HG03521 (cell line): ENCODE data around the gene EHBP1.

Experiments used
- ATAC-seq: cut with Tn5 transposase; IDR thresholded peaks from one replicate; pipeline ENCODE4 v1.9.1; 2021; ENCODE audit warnings: mild to moderate bottlenecking, moderate library complexity; ENCODE audit not compliant: unreplicated experiment

Gene EHBP1

DNA sequence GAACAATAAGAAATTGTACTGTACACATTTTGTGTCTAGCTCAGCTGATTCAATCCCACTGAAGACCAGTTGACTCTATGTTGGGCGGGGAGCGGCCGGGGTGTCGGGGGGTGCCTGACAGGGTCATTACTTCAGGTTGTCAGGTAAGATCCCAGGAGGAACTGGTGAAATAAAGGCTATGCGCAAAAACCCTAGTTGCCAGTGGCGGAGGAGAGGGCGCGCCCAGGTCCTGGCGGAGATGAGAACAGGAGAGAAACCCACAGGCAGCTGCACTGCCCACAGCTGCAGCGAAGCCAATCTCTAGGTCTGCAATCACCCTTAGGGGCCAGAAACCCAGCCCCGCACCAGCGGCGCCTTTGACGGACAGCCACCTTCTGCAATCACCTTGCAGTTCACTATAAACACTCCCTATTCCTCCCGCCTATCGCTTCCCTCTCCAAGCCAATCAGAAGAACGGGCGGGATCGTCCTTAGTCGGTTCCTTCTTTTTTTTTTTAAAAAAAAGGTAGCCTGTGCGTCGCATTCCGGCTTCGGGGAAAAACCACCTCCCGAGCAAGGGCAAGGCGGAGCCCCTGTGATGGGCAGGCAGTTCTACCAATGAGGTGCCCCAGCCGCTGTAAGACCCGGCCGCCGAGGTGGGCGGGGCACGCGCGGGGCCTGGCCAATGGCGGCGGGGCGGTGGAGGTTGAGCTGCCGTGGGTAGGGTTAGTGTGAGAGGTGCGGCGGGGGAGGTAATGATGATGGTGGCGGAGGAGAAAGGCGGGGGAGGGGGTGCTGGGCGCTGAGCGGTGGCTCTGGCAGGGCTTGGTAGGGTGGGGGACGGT lies at the start of gene EHBP1:
TSS of gene EHBP1 (plus strand) at position 707 of the 823 bp plus-strand sequence. CDS start 1,479 bp downstream, outside the sequence.
- peak; percentile 95 for ATAC-seq

DNA sequence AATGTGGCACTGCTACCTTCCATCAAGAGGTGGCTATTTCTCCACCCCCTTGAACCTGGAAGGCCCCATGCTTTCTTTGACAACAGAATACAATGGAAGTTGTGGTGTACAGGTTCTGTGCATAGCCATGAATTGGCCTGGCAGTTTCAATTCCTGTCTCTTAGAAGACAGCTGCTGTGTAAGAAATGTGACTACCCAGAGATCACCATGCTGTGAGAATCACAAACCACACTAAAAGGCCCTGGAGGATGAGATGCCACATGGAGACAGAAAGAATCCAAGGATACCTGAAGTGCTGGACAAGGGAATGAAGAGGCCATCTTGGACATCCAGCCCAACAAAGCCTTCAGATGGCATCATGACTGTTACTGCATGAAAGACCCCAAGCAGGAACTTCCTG lies 47.7 kb upstream of the EHBP1 start:
- ATAC-seq = no peak

DNA sequence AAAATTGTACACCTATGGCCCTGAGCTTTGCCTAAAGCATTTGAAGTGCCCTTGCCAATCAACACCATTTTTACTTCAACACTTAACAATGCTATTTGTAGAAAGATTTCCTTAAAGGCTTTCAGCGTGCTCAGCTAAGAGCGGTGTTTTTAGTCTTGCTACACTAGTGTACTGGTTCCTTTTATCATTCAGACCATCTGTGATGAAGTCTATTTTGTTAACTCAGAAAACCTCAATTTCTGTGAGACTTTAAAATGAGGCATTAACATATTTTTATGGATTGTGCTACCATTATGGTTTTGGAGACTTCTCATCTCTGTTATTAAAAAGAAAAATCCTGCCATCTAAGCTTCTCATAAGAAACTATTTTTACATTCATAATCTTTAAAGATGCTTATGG lies 46.6 kb upstream of the EHBP1 start:
- ATAC-seq = no peak

DNA sequence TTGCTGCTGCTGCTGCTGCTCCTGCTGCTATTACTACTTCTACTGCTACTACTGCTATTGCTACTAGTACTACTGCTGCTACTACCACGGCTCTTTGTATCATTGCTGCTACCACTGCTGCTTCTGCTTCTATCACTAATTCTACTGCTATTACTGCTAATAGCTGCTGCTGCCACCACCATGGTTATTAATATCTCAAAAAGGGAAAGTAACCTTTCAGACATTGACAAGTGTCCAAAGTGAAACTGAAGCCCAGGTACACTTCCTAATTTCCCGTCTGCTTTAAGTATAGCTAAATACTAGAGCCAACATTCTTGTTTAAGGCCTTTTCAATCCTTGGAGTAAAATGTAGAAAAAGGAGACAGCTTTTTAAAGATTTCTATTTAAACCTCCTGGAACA lies 45.4 kb upstream of the EHBP1 start:
- ATAC-seq = peak; percentile 78

DNA sequence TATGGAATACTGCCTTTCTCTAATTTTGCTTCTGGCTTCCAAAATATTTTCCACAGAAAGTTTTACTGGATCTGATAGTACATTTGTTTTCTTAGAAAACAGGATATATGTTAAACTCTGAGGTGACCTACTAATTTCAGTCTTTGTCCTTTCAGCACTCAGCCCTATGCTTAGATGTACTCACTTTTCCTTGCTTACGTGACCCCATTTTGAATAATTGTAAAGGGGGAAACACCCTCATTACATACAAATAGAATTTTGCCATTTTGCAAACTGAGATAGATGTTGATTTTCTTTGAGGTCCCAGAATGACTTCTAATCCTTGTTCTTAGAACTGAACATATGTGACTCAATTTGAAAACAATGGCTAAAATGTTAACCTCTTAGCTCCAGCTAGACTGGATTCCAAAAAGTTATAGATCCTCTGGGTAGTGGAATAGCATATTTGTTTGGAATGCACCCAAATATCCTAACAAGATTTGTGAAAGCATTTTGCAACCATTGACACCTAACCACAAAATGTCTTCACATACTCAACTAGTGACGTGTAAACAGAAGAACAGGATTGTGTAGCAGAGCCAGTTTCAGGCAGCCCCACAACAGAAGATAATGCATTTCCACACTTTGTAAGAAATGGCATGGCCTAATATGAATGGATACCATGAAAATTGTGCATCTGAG lies 44.8 kb upstream of the EHBP1 start:
- ATAC-seq = no peak

DNA sequence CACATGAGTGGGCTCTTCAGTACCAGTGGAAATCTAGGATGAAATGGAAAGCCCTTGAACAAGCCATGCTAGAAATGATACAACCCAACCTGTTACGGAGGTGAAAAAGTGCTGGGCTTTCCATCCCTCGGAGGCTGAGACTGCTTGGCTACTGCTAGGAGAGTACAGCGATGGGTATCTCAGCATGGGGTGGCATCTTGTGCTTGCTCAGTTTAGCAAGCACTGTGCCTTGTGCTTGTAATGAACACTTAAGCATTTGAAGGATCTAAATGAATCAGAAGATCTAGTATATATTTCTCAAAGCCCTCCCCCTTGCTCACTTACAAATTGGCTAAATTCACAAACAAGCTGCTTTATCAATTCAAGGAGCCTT lies 44.3 kb upstream of the EHBP1 start:
- no peak for ATAC-seq

DNA sequence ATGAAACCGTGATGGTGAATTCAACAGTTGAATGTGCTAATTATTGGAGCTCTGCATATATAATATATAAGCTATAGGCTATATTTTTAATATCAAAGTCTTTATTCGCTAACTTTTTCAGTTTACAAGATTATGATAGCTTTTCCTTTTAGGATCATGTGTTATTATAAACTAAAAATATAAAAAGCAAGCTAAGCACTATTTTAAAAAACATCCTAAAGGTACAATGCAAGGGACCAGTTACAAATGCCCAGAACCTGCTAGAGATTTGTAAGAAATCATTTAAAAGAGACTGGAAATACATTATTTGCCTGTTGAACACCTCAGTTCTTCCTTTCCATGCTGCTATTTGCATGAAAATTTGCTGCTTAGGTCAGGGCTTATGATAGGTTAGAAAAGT lies 43.4 kb upstream of the EHBP1 start:
- no peak for ATAC-seq

DNA sequence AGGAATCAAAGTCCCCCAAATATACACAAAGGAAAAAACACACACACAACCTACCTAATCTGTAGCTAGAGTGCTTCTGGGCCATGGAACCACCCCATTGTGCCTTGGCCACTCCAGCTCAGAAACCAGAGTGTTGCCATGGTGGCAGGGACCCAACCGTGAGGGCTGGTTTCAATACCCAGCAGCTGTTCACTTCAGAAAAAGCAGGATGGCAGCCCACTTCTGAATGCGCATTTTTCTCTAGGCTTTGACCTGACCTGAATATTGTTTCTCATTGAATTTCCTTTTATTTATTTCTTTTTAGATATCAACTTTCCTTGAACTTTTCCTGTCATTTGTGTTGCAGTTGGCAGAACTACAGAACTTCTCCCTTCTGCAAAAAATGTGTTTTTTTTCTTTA lies 43.0 kb upstream of the EHBP1 start:
- no peak for ATAC-seq

DNA sequence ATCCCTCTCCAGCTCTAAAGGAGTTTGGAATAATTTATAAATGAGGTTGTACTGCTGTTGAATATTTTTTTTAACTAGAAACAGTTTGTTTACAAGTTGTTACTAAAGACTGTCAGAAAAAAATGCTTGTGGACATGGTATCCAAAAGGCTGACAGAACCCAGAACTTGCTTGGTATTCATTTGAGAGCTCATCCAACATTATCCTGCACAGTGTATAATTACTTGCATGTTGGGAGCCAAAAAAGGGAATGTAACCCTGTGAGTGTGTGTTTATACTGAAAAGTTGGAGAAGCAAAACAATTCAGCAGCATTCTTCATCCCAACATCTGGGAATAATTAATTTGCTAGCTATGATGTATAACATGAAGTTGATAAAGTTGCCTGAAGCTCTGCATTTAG lies 42.1 kb upstream of the EHBP1 start:
- ATAC-seq = no peak

DNA sequence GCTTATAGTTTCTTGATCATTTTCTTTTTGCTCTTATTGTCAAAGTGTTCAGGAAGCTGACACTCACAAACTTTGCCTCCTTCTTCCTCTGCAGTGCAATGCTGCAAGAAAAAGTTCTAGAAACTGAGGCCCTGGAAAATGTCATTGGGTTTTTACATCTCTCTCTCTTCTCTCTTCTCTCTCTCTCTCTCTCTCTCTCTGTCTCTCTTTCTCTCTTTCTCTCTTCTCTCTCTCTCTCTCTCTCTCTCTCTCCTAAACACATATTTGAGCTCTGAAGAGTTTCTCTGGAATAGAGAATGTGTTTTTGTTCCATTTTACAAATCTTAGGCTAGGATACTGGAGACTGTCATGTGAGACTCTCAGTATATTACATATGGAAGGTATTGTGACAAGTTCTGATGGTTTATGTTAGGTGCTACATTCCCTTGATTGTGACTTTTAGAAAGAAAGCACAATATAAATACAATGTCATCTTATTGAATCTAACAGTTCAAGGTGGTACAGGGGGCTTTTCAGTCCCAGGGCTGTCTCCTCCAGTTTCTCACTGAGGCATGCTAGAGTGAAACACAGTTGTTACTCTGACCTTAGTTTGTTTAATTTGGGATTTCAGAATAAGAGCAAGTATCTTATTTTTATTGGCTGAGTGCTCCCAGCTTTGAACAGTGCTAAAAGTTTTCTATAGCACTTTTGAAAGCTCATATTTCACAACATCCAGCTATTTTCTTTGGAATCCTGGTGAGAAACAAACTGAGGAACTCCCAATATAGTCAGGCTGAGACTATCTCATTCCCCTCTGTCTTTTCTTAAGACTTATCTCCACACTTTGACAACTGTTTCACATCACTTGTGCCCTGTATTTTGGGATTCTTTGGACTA lies 41.4 kb upstream of the EHBP1 start:
- ATAC-seq = no peak

DNA sequence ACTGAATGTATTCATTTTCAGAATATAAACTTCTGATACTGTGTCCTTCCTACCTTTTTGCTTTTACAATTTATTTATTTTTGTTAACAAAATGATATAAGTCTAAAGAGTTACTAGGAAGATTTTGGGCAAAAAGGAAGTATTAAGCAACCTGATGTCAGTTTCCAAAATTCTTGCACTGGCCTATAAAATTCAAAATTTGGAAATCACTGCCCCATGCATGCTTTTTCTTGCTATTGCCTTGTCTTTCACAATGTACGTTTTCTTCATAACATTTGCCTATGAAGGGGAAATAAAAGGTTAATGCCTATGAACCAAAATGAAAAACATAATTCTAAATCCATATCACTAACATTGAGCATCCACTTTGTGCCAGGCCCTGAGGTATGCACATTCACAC lies 40.1 kb upstream of the EHBP1 start:
- no peak for ATAC-seq

DNA sequence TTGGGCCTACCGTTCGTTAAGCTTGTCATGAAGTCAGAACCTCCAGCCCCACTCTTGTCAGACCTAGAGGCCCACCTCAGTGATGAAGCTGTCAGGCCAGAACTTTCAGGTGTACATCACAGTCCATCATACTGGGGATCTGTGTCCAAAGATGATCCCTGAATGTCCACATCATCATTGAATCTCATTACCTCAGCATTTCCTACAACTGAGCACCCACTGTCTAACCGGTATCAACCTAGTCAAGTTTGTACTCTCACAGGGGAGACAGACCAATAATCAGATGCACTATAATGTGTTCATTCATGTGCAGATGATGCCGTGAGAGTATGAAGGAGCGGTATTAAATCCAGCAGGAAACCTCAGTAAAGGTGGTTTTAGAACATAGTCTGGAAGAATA lies 36.3 kb upstream of the EHBP1 start:
- ATAC-seq = no peak

DNA sequence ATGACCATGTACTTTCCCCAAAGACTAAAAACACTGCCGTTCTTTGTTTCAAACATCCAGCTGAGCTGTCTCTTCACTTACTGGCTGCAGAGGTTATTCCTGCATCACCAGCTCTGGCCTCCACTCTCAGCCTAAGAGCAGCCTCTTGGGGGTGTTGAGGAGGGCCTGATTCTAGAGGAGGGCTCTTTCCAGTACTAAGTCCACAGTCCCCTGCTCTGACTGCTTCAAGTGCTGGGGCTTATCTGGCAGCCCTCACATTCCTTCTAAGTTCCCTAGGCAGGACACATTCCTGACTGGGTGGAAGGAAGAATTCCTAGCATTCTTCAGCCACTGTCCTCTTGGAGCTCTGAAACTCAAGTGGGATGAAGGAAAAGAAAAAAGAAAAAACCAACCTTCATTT lies 32.9 kb upstream of the EHBP1 start:
- ATAC-seq = no peak

DNA sequence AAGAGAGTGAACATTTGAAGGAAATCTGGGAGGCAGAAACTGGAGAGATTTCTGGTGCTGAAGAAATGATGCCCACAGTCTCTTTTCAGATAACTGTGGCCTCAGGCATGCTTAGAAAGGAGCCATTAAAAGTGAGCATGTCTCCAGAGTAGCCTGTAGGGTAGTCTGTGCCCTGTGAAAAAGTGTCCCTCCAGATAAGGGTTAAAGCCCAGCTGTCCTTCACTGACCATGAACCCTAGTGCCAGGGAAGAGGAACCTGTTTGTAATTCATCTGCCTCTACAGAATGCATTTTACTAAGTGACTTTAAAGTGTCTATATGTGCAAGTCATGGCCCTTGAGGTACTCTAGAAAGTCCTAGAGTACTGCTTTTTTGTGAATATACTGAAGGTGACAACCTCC lies 30.5 kb upstream of the EHBP1 start:
- no peak for ATAC-seq

DNA sequence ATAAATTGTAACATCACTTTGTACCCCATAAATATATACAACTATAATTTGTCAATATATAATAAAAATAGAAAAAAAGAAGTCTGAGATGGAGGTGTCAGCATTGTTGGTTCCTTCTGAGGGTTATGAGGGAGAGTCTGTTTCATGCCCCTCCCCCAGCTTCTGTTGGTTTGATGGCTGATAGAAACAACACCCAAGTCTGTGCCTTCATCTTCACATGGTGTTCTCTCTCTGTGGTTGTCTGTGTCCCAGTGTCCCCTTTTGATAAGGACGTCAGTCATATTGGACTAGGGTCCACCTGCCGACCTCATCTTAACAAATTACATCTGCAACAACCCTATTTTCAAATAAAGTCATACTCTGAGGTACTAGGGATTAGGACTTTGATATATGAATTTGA lies 20.3 kb upstream of the EHBP1 start:
- no peak for ATAC-seq

DNA sequence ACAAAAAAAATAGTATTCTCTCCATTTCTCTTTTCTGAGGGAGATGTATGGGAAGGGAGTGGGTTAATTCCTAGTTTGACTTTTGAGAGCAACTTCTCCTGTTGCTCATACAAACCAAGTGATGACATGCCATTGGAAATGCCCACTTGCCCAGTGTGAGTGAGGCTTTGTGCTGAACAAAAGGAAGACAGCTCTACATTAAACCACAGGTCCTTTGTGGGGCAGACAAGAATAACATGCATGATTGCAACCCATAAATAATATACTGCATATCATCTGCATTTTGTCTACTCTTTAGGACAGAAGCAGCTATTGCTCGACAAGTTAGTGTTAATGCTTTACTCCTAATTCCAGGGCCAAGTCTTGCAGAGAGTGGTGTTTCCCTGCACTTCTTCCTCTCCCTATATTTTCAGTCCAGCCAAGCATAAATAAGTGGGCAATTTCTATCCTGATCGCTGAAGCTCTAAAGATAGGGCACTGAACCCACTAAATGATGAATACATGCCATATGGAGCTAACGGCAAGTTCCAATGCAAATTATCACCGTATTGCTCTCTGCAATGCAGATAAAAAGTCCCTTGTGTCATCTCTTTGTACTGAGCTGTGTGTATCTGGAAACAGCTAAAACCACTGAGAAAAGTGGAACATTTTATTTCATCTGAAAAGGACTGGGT lies 19.4 kb upstream of the EHBP1 start:
- no peak for ATAC-seq

DNA sequence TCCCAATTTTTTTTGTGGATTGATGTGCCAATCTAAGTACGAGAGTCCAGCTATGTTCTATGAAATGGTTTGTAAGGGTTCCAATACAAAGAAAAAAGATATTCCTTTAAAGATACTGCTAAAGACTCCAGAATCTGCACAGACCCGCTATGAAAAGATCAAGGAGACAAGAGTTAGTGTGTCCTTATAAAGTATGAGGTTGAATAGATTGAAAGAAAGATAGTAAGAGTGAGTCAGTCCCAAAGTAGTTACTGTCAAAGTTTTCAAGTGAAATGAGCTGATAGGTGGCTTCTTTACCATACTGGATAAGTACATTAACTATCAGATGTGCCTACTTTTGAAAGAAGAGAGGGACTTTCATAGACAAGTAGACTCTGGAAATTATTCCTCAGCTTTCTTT lies 17.9 kb upstream of the EHBP1 start:
- ATAC-seq = no peak

DNA sequence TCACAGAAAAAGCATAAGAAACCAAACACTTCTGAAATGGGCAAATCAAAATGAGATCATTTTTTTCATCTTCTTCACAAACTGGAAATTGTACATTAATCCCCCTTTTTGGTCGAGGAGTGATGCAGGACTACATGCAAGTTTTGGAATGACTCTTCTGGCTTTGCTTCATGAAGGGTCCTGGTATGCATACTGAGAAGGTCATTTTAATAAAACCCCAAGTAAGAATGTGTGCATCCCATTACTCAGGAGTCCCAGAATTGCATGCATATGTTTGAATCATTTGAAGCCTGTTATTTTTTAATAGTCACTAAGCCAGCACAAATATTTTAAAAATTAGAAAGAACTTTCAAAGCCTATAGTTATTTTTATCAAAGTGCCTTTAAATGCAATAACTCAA lies 16.7 kb upstream of the EHBP1 start:
- ATAC-seq = no peak

DNA sequence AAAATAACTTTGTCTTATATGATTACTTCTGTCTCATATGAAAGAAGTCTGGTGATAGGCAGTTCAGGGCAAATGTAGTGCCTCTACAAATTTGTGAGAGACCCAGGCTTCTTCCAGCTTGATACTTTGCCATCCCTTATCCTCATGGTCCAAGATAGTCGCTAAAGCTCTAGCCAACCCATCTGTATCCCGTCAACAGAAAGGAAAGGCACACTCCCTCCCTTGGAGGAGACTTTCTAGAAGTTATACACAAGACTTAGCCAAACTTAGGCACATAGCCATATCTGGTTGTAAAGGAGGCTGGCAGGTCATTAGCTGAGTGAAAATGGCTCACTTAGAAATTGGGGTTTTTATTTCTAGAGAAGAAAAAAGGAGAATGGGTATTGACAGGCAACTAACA lies 14.3 kb upstream of the EHBP1 start:
- ATAC-seq = no peak

DNA sequence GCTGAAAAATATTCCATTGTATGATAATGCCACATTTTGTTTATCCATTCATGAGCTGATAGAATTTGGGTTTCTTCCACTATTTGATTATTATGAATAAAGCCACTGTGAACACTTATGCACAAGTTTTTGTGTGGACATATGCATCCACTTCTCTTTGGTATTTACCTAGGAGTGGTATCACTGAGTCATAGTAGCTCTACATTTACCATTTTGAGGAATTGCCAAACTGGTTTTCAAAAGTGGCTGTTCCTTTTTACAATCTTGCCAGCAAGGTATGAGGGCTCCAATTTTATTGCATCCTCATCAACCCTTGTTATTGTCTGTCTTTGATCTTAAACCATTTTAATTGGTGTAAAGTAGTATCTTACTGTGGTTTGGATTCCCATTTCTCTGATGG lies 13.3 kb upstream of the EHBP1 start:
- ATAC-seq = no peak

DNA sequence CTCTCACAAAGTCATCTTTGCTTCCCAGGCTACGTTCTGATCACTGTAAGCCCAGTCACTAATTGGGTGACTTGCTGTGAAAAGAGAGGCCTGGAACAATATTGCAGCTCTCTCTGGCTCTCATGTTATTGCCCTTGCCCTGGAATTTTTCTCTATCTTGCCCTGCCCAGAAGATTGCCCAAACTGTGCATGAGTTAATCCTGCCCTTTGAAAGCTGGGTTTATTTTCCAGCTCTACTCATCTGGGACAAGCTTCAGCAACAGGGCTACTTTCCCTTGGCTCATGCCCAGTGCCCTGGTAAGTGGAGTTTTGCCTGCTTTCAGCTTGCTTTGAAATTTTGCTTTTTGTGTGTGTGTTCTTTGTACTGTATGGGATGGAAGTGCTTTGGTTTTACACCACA lies 6.9 kb upstream of the EHBP1 start:
- no peak for ATAC-seq
